Hepatocyte (in vitro differentiated cells): ENCODE results near the gene CARD10.

Experiments
- CTCF ChIP-seq: fragments of 200-600 bp; sonication (generic); IDR thresholded peaks from 2 replicates; pipeline ENCODE4 v1.5.1; 2016; ENCODE audit warnings: antibody characterized with exemption, mild to moderate bottlenecking; ENCODE audit not compliant: poor library complexity
- EZH2phosphoT487 ChIP-seq: fragments of 200-600 bp; sonication (generic); IDR thresholded peaks from one replicate; pipeline ENCODE4 v1.6.1; 2018; ENCODE audit warnings: antibody characterized with exemption, mild to moderate bottlenecking, low read depth, moderate library complexity; ENCODE audit not compliant: unreplicated experiment, severe bottlenecking

- TF ChIP-seq EZH2phosphoT487 (no peak), CTCF (no peak)
Measured at GRCh38 chr22:37469416-37470086, 49.7 kb downstream of the CARD10 start.
